ENCODE measurements around the gene GLIPR1L2. TPM values are rescaled to one million over a fixed set of nuclear protein-coding genes. Genes with fewer than 3 reads are reported as not detected.
A peak's percentile ranks its signal among the peaks of the same experiment; 100 is the strongest.

The GLIPR1L2 gene
- total RNA-seq, 2 donors from 2014 or later = 0.58 TPM; not detected in 1

GRCh38 chr12:75366629-75367028 is 24.3 kb upstream of the GLIPR1L2 start:
- H3K9me3 Mint-ChIP-seq = no peaks in the 10 kb centered on the region
- peak overlapping the region; percentile 46 for H3K4me3 Mint-ChIP-seq
- Histone ChIP-seq H3K27ac (ENCODE audit: low read depth, low read length) (no peak overlapping the region), H3K4me1 (ENCODE audit: control insufficient read depth, insufficient read depth, low read length) (no peaks in the 10 kb centered on the region), H3K27me3 (ENCODE audit: control insufficient read depth, insufficient read depth, low read length, poor library complexity, severe bottlenecking) (no peaks in the 10 kb centered on the region), H3K4me3 (ENCODE audit: low read length) (no peak overlapping the region), H3K9ac (ENCODE audit: extremely low read depth, low read length, poor library complexity, severe bottlenecking) (no peak overlapping the region), H3K9me3 (ENCODE audit: control insufficient read depth, low read length) (no peaks in the 10 kb centered on the region), H3K36me3 (ENCODE audit: control insufficient read depth, insufficient read depth, low read length) (no peaks in the 10 kb centered on the region)
- no peaks in the 10 kb centered on the region for H3K36me3 Mint-ChIP-seq (ENCODE audit: low read depth)
- no peaks in the 10 kb centered on the region for H3K27me3 Mint-ChIP-seq (ENCODE audit: insufficient read depth)
- no peak for TF ChIP-seq CTCF (conservative IDR thresholded peaks at IDR 0.05)
- WGBS, 2 experiments (ENCODE audit: insufficient coverage in 1 of 2, insufficient read length in 1 of 2) = 96 to 100% methylated on average over 1 of the region's 1 CpG
- peaks cover 10% of the 10 kb centered on the region for H3K4me1 Mint-ChIP-seq
- peak overlapping the region; percentile 20 for H3K27ac Mint-ChIP-seq
- peak; percentile 71 for DNase-seq

- no peaks in the 10 kb centered on the region for H3K36me3 Mint-ChIP-seq (ENCODE audit: low read depth)
- Histone ChIP-seq H3K9ac (ENCODE audit: extremely low read depth, low read length, poor library complexity, severe bottlenecking) (no peak overlapping the region), H3K4me3 (ENCODE audit: low read length) (no peak overlapping the region), H3K4me1 (ENCODE audit: control insufficient read depth, insufficient read depth, low read length) (no peaks in the 10 kb centered on the region), H3K9me3 (ENCODE audit: control insufficient read depth, low read length) (no peaks in the 10 kb centered on the region), H3K36me3 (ENCODE audit: control insufficient read depth, insufficient read depth, low read length) (no peaks in the 10 kb centered on the region), H3K27ac (ENCODE audit: low read depth, low read length) (no peak overlapping the region), H3K27me3 (ENCODE audit: control insufficient read depth, insufficient read depth, low read length, poor library complexity, severe bottlenecking) (no peaks in the 10 kb centered on the region)
- no peaks in the 10 kb centered on the region for H3K27me3 Mint-ChIP-seq (ENCODE audit: insufficient read depth)
- TF ChIP-seq CTCF (conservative IDR thresholded peaks at IDR 0.05) = no peak
- WGBS, 2 experiments (ENCODE audit: insufficient coverage in 1 of 2, insufficient read length in 1 of 2) = 91 to 100% methylated on average over 1 to 2 of the region's 2 CpGs
- no peak overlapping the region for H3K27ac Mint-ChIP-seq
- H3K9me3 Mint-ChIP-seq = no peaks in the 10 kb centered on the region
- no peak overlapping the region for H3K4me3 Mint-ChIP-seq
- no peak for DNase-seq
- peaks cover 6% of the 10 kb centered on the region for H3K4me1 Mint-ChIP-seq
Observed at GRCh38 chr12:75374971-75375370, 15.9 kb upstream of the GLIPR1L2 start.

- no peaks in the 10 kb centered on the region for H3K9me3 Mint-ChIP-seq
- no peaks in the 10 kb centered on the region for H3K27me3 Mint-ChIP-seq (ENCODE audit: insufficient read depth)
- H3K4me1 Mint-ChIP-seq = peaks cover 6% of the 10 kb centered on the region
- Histone ChIP-seq H3K36me3 (ENCODE audit: control insufficient read depth, insufficient read depth, low read length) (no peaks in the 10 kb centered on the region), H3K4me1 (ENCODE audit: control insufficient read depth, insufficient read depth, low read length) (no peaks in the 10 kb centered on the region), H3K9me3 (ENCODE audit: control insufficient read depth, low read length) (no peaks in the 10 kb centered on the region), H3K4me3 (ENCODE audit: low read length) (no peak overlapping the region), H3K27me3 (ENCODE audit: control insufficient read depth, insufficient read depth, low read length, poor library complexity, severe bottlenecking) (no peaks in the 10 kb centered on the region), H3K9ac (ENCODE audit: extremely low read depth, low read length, poor library complexity, severe bottlenecking) (no peak overlapping the region), H3K27ac (ENCODE audit: low read depth, low read length) (no peak overlapping the region)
- no peak for DNase-seq
- WGBS, 2 experiments (ENCODE audit: insufficient coverage in 1 of 2, insufficient read length in 1 of 2) = 86 to 100% methylated on average over 1 of the region's 1 CpG
- no peak overlapping the region for H3K4me3 Mint-ChIP-seq
- TF ChIP-seq CTCF (conservative IDR thresholded peaks at IDR 0.05) = no peak
- H3K36me3 Mint-ChIP-seq (ENCODE audit: low read depth) = no peaks in the 10 kb centered on the region
- H3K27ac Mint-ChIP-seq = no peak overlapping the region
Observed at GRCh38 chr12:75378354-75378753, 12.5 kb upstream of the GLIPR1L2 start.
